GM18519 (cell line): ENCODE data around the gene GLB1L3.
"Not testable (repeated sequence)": the region's sequence is repeated elsewhere in the genome, so short reads cannot be mapped to it uniquely, and the experiment has no call there.

ENCODE experiments used
- ATAC-seq: cut with Tn5 transposase; IDR thresholded peaks from one replicate; pipeline ENCODE4 v1.9.1; 2021; ENCODE audit warnings: mild to moderate bottlenecking, moderate library complexity; ENCODE audit not compliant: unreplicated experiment, low FRiP score

The GLB1L3 gene

GRCh38 chr11:134341805-134342571 lies 65.8 kb downstream of the GLB1L3 start:
- ATAC-seq, result no peak

GRCh38 chr11:134342572-134343340 lies 66.6 kb downstream of the GLB1L3 start:
- ATAC-seq, result no peak

GRCh38 chr11:134343646-134344045 lies 67.5 kb downstream of the GLB1L3 start:
- no peak for ATAC-seq

- not testable (repeated sequence) for ATAC-seq
Measured at GRCh38 chr11:134344497-134345236, 68.5 kb downstream of the GLB1L3 start.

GRCh38 chr11:134345237-134345550 lies 69.0 kb downstream of the GLB1L3 start:
- no peak for ATAC-seq

- ATAC-seq, result no peak
Measured at GRCh38 chr11:134346101-134346975, 70.2 kb downstream of the GLB1L3 start.

GRCh38 chr11:134346976-134347350 lies 70.8 kb downstream of the GLB1L3 start:
- ATAC-seq, result no peak

- no peak for ATAC-seq
Measured at GRCh38 chr11:134347441-134347840, 71.3 kb downstream of the GLB1L3 start.

- no peak for ATAC-seq
Measured at GRCh38 chr11:134349109-134349801, 73.1 kb downstream of the GLB1L3 start.

- no peak for ATAC-seq
Measured at GRCh38 chr11:134349802-134350355, 73.7 kb downstream of the GLB1L3 start.

- ATAC-seq, result peak; percentile 74
Measured at GRCh38 chr11:134350381-134350780, 74.2 kb downstream of the GLB1L3 start.

- ATAC-seq, result no peak
Measured at GRCh38 chr11:134352111-134352510, 75.9 kb downstream of the GLB1L3 start.

GRCh38 chr11:134355136-134355535 lies 79.0 kb downstream of the GLB1L3 start:
- no peak for ATAC-seq

- ATAC-seq, result no peak
Measured at GRCh38 chr11:134355656-134356055, 79.5 kb downstream of the GLB1L3 start.

- ATAC-seq, result no peak
Measured at GRCh38 chr11:134356656-134357544, 80.7 kb downstream of the GLB1L3 start.

- ATAC-seq, result no peak
Measured at GRCh38 chr11:134357545-134357839, 81.3 kb downstream of the GLB1L3 start.

- no peak for ATAC-seq
Measured at GRCh38 chr11:134358165-134358855, 82.1 kb downstream of the GLB1L3 start.

GRCh38 chr11:134358856-134359490 lies 82.8 kb downstream of the GLB1L3 start:
- ATAC-seq, result no peak
